Effector CD8-positive, alpha-beta T cell (primary cell): ENCODE data around the gene MIGA1.
"Not testable (repeated sequence)": the region's sequence is repeated elsewhere in the genome, so short reads cannot be mapped to it uniquely, and the experiment has no call there.

ENCODE experiments used
- DNase-seq: peaks from one replicate; lab custom pipeline; 2025; lab: John Stamatoyannopoulos, UW

MIGA1 gene

DNA sequence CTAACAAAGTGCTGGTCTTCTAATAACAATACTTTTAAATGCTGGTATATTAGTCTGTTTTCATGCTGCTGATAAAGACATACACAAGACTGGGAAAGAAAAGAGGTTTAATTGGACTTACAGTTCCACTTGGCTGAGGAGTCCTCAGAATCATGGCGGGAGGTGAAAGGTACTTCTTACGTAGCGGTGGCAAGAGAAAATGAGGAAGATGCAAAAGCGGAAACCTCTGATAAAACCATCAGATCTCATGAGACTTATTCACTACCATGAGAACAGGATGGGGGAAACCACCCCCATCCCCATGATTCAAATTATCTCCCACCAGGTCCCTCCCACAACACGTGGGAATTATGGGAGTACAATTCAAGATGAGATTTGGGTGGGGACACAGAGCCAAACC, 139.5 kb downstream of the MIGA1 start:
- not testable (repeated sequence) for DNase-seq

GRCh38 chr1:77925518-77925917, 146.1 kb downstream of the MIGA1 start:
- no peak for DNase-seq

DNA sequence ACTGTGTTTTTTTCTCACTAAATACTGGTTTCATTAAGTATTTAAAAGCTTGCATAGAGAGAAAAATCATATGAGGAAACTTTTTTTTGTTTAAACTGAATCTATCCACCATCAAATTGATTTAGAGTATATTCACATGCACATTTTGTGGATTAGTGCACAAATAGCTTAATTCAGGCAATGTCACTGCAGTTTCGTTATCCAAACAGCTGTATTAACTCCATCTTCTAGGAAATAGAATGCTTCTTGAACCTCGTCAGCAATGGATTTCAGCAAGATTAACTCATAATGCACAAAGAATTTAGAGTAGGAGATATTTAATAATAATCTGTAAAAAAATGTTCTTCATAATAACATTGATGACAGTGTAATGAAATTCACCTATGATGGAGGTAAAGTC, 146.5 kb downstream of the MIGA1 start:
- DNase-seq: no peak

DNA sequence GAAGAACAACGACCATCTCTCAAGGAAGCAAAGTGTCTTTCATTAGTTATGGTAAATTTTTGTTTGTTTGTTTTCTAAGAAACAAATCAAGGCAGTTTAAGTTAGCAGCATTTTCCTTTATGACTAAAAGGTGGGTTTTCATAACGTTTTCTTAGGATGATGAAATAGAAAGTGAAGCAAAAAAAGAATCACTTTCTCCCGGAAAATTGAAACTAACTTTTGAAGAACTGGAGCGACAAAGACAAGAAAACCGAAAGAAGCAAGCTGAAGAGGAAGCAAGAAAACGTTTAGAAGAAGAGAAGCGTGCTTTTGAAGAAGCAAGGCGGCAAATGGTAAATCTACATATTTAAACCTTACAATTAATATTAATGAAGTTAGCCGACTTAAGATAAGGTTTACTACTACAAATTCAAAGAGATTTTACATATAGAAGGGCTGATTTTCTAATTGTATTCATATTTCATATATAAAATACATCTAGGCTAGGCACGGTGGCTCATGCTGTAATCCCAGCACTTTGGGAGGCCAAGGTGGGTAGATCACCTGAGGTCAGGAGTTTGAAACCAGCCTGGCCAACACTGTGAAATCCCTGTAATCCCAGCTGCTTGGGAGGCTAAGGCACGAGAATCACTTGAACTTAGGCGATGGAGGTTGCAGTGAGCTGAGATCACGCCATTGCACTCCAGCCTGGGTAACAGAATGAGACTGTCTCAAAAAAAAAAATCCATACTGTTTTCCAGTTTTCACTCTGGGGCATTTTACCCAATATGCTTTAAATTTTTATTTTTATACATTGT, 147.3 kb downstream of the MIGA1 start:
- DNase-seq: no peak

DNA sequence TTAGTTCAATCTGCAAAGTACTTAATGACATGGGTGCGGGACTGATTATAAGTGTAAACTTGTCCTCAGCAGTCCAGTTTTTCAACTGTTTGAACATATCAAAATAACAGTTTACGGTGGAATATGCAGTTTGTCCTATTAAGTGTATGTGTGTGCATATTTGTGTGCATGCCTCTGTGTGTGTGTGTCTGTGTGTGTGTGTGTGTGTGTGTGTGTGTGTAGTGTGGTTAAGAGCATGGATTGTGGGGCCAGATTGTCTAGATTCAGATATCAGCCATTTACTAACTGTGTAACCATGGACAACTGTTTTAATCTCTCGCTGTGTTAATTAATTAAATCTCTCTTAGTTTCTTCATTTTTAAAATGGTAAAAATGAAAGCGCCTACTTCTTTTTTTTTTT, 148.0 kb downstream of the MIGA1 start:
- DNase-seq: no peak
